HCT116 (cell line): ENCODE results near the gene LRCH4. TPM values are rescaled to one million over a fixed set of nuclear protein-coding genes. Genes with fewer than 3 reads are reported as not detected.
A peak's percentile ranks its signal among the peaks of the same experiment; 100 is the strongest.

Source experiments
- ATAC-seq: fragments of 200-7000 bp; cut with Tn5 transposase; 2 replicates; pipeline ENCODE4 v1.9.1; 2020; ENCODE audit warnings: mild to moderate bottlenecking, moderate library complexity
- BruUV-seq: library from RNA; stranded (reverse); fragments of 400-500 nt; replicated peaks from 2 replicates; lab custom pipeline; 2021; lab: Mats Ljungman, UMichigan
- CTCF ChIA-PET: fragments of 300-600 bp; sonication (Branson Sonifier 250); formaldehyde crosslinking; loops from one replicate; lab custom pipeline; 2021; ENCODE audit warnings: antibody characterized with exemption; lab: Charles Lee
- POLR2A ChIA-PET: fragments of 300-600, 350-600 bp; sonication (Branson Sonifier 250); formaldehyde crosslinking; loops from one replicate; lab custom pipeline; 2021; ENCODE audit warnings: antibody characterized with exemption; lab: Charles Lee
- RAD21 ChIA-PET, 2 experiments: fragments of 300-600 bp; sonication (Branson Sonifier 250); formaldehyde crosslinking; loops; one replicate each; lab custom pipeline; 2023; ENCODE audit warnings: low total read pairs in 2 of 2; ENCODE audit not compliant: uncharacterized antibody in 2 of 2, unreplicated experiment in 2 of 2, low non-redundant PET in 1 of 2; lab: Charles Lee
- DNase-seq: peaks from one replicate; pipeline ENCODE4 v3.0.0-alpha.2; 2010; ENCODE audit warnings: low read depth, low spot score
- H2AFZ ChIP-seq: fragments of 200-600 bp; shearing (Covaris generic), sonication (generic); 2 replicates; pipeline ENCODE4 v1.6.1; 2017; ENCODE audit warnings: low read depth, mixed run types, mixed read lengths, antibody characterized with exemption, low read length; ENCODE audit not compliant: poor library complexity, severe bottlenecking
- H3K27ac ChIP-seq: 2 replicates; pipeline ENCODE4 v1.5.1; 2012; ENCODE audit warnings: low read depth, low read length
- H3K27me3 ChIP-seq: fragments of 200-600 bp; sonication (generic); 2 replicates; pipeline ENCODE4 v1.6.1; 2016; ENCODE audit warnings: mixed run types, low read length, mixed read lengths; ENCODE audit not compliant: insufficient read depth
- H3K36me3 ChIP-seq, 2 experiments: fragments of 200-500 bp in 1 of 2; fragments of 200-600 bp in 1 of 2; sonication (Bioruptor generic) in 1 of 2; sonication (generic) in 1 of 2; 2 replicates each; pipeline versions ENCODE4 v1.5.1 to v1.6.1; 2014 to 2016; ENCODE audit warnings: low read length in 2 of 2, inconsistent platforms in 1 of 2, mixed read lengths in 1 of 2, mixed run types in 1 of 2; ENCODE audit not compliant: insufficient read depth in 2 of 2, control insufficient read depth in 1 of 2
- H3K4me1 ChIP-seq, 2 experiments: fragments of 200-600 bp in 1 of 2; sonication (generic) in 1 of 2; 2 replicates each; pipeline versions ENCODE4 v1.5.1 to v1.6.1; 2012 to 2017; ENCODE audit warnings: low read length in 2 of 2, inconsistent platforms in 1 of 2, mild to moderate bottlenecking in 1 of 2, mixed read lengths in 1 of 2, mixed run types in 1 of 2, moderate library complexity in 1 of 2; ENCODE audit not compliant: insufficient read depth in 2 of 2, control insufficient read depth in 1 of 2
- H3K4me2 ChIP-seq: fragments of 200-600 bp; sonication (generic); 2 replicates; pipeline ENCODE4 v1.6.1; 2017; ENCODE audit warnings: mixed run types, low read length, mixed read lengths
- H3K4me3 ChIP-seq, 2 experiments: fragments of 200-600 bp in 1 of 2; sonication (generic) in 1 of 2; replicated peaks in 1 of 2; 2 replicates each; pipeline ENCODE4 v1.5.1; 2011 to 2016; ENCODE audit warnings: low read length in 2 of 2, control low read depth in 1 of 2, low read depth in 1 of 2, mild to moderate bottlenecking in 1 of 2, mixed read lengths in 1 of 2, mixed run types in 1 of 2
- H3K79me2 ChIP-seq: fragments of 200-600 bp; sonication (generic); 2 replicates; pipeline ENCODE4 v1.6.1; 2017; ENCODE audit warnings: mild to moderate bottlenecking, mixed run types, low read length, moderate library complexity, mixed read lengths; ENCODE audit not compliant: insufficient read depth
- H3K9ac ChIP-seq: fragments of 200-600 bp; sonication (generic); 2 replicates; pipeline ENCODE4 v1.6.1; 2016; ENCODE audit warnings: low read length, mixed read lengths
- H3K9me2 ChIP-seq: fragments of 200-600 bp; sonication (generic), shearing (Covaris generic); 2 replicates; pipeline ENCODE4 v1.6.1; 2017; ENCODE audit warnings: mixed run types, mild to moderate bottlenecking, moderate library complexity; ENCODE audit not compliant: insufficient read depth
- H3K9me3 ChIP-seq, 2 experiments: fragments of 200-500 bp in 1 of 2; fragments of 200-600 bp in 1 of 2; sonication (Bioruptor generic) in 1 of 2; sonication (generic) in 1 of 2; 2 replicates each; pipeline ENCODE4 v1.6.1; 2014 to 2017; ENCODE audit warnings: low read length in 2 of 2, mixed read lengths in 2 of 2, inconsistent platforms in 1 of 2, low read depth in 1 of 2, mild to moderate bottlenecking in 1 of 2, mixed run types in 1 of 2, moderate library complexity in 1 of 2; ENCODE audit not compliant: control insufficient read depth in 1 of 2, insufficient read depth in 1 of 2
- H4K20me1 ChIP-seq: fragments of 200-600 bp; sonication (generic), shearing (Covaris generic); 2 replicates; pipeline ENCODE4 v1.6.1; 2017; ENCODE audit warnings: mixed run types, mild to moderate bottlenecking, moderate library complexity; ENCODE audit not compliant: insufficient read depth
- CBX3 ChIP-seq: IDR thresholded peaks from 2 replicates; pipeline ENCODE4 v1.6.1; 2012; ENCODE audit warnings: low read depth
- CEBPB ChIP-seq: IDR thresholded peaks from 2 replicates; pipeline ENCODE4 v1.6.1; 2012; ENCODE audit warnings: low read depth
- CTCF ChIP-seq, 3 experiments: fragments of 200-600 bp in 1 of 3; sonication (generic) in 1 of 3; IDR thresholded peaks in 2 of 3; conservative IDR thresholded peaks in 1 of 3; 2 replicates each; pipeline ENCODE4 v1.5.1; 2012 to 2017; ENCODE audit warnings: low read depth in 2 of 3, low read length in 2 of 3, antibody characterized with exemption in 1 of 3, borderline replicate concordance in 1 of 3, control low read depth in 1 of 3, mild to moderate bottlenecking in 1 of 3, mixed read lengths in 1 of 3, mixed run types in 1 of 3, moderate library complexity in 1 of 3; ENCODE audit not compliant: insufficient read depth in 1 of 3
- EGR1 ChIP-seq: IDR thresholded peaks from 2 replicates; pipeline ENCODE4 v1.6.1; 2012; ENCODE audit warnings: low read depth
- ELF1 ChIP-seq: IDR thresholded peaks from 2 replicates; pipeline ENCODE4 v1.6.1; 2012; ENCODE audit warnings: low read depth, borderline replicate concordance
- EZH2 ChIP-seq: fragments of 200-600 bp; sonication (generic); IDR thresholded peaks from 2 replicates; pipeline ENCODE4 v1.6.1; 2017; ENCODE audit warnings: antibody characterized with exemption, mixed run types
- EZH2phosphoT487 ChIP-seq: fragments of 200-600 bp; IDR thresholded peaks from 2 replicates; pipeline ENCODE4 v1.6.1; 2018; ENCODE audit warnings: antibody characterized with exemption, borderline replicate concordance
- FOSL1 ChIP-seq: IDR thresholded peaks from 2 replicates; pipeline ENCODE4 v1.6.1; 2012; ENCODE audit warnings: low read depth
- JUND ChIP-seq: IDR thresholded peaks from 2 replicates; pipeline ENCODE4 v1.6.1; 2012
- POLR2A ChIP-seq: IDR thresholded peaks from 2 replicates; pipeline ENCODE4 v1.7.0; 2011; ENCODE audit warnings: borderline replicate concordance; ENCODE audit not compliant: insufficient read depth, insufficient read length; ENCODE audit errors: extremely low read depth
- POLR2AphosphoS5 ChIP-seq: IDR thresholded peaks from 2 replicates; pipeline ENCODE4 v1.6.1; 2011; ENCODE audit warnings: mild to moderate bottlenecking, low read depth, low read length, moderate library complexity
- RAD21 ChIP-seq: IDR thresholded peaks from 2 replicates; pipeline ENCODE4 v1.6.1; 2012; ENCODE audit warnings: low read depth, mild to moderate bottlenecking
- REST ChIP-seq: IDR thresholded peaks from 2 replicates; pipeline ENCODE4 v1.6.1; 2012; ENCODE audit warnings: low read depth
- SIN3A ChIP-seq: IDR thresholded peaks from 2 replicates; pipeline ENCODE4 v1.6.1; 2012; ENCODE audit warnings: low read depth
- SP1 ChIP-seq: IDR thresholded peaks from 2 replicates; pipeline ENCODE4 v1.6.1; 2012; ENCODE audit warnings: low read depth
- TCF7L2 ChIP-seq: IDR thresholded peaks from 2 replicates; pipeline ENCODE4 v1.7.0; 2011; ENCODE audit warnings: borderline replicate concordance, inconsistent platforms; ENCODE audit not compliant: insufficient read depth, insufficient read length; ENCODE audit errors: extremely low read depth
- YY1 ChIP-seq: IDR thresholded peaks from 2 replicates; pipeline ENCODE4 v1.6.1; 2011; ENCODE audit warnings: low read length, low read depth, moderate library complexity, mild to moderate bottlenecking; ENCODE audit not compliant: insufficient replicate concordance; ENCODE audit errors: extremely low read depth
- ZFX ChIP-seq: fragments of 450-650 bp; IDR thresholded peaks from 2 replicates; pipeline ENCODE4 v1.6.1; 2017
- intact Hi-C: fragments of 100-400 bp; cut with micrococcal nuclease; formaldehyde crosslinking; loops from 2 replicates; pipeline ENCODE4 v1.10.0; 2022
- total RNA-seq: library from RNA; stranded (reverse); gene quantifications from one replicate; pipeline ENCODE4 v1.2.1, GENCODE V29; 2021; ENCODE audit not compliant: unreplicated experiment
- TF ChIP-seq, protein P1 (sequence below): IDR thresholded peaks from 2 replicates; pipeline ENCODE4 v1.6.1; 2012
- TF ChIP-seq, protein P2 (sequence below): IDR thresholded peaks from 2 replicates; pipeline ENCODE4 v1.6.1; 2012

Gene LRCH4
- total RNA-seq, 1 experiment from 2014 or later, result 47.9 TPM

- H3K4me3 ChIP-seq, result no peak overlapping the region
- no peaks in the 10 kb centered on the region for H3K27me3 ChIP-seq
- TF ChIP-seq EZH2, result no peak
- no peak for TF ChIP-seq CBX3
- TF ChIP-seq EGR1, result no peak
- no peak for TF ChIP-seq REST
- TF ChIP-seq RAD21, result no peak
- no peak for TF ChIP-seq TCF7L2
- no peak for TF ChIP-seq CTCF (IDR thresholded peaks at IDR 0.05 in 2 of 3, conservative IDR thresholded peaks at IDR 0.05 in 1 of 3; ENCODE audit: borderline replicate concordance in 1 of 3, insufficient read depth in 1 of 3, low read depth in 2 of 3, low read length in 2 of 3)
- no peak for TF ChIP-seq CEBPB
- TF ChIP-seq JUND, result no peak
- TF ChIP-seq ZFX, result no peak
- no peak for TF ChIP-seq EZH2phosphoT487
- TF ChIP-seq, protein P1, sequence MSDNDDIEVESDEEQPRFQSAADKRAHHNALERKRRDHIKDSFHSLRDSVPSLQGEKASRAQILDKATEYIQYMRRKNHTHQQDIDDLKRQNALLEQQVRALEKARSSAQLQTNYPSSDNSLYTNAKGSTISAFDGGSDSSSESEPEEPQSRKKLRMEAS, result no peak
- TF ChIP-seq POLR2AphosphoS5, result no peak
- TF ChIP-seq, protein P2, sequence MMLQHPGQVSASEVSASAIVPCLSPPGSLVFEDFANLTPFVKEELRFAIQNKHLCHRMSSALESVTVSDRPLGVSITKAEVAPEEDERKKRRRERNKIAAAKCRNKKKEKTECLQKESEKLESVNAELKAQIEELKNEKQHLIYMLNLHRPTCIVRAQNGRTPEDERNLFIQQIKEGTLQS, result no peak
- no peak for TF ChIP-seq ELF1
- TF ChIP-seq POLR2A, result no peak
- TF ChIP-seq SIN3A, result no peak
- TF ChIP-seq SP1, result no peak
- no peak for TF ChIP-seq FOSL1
- no peak for TF ChIP-seq YY1
- TF ChIP-seq, all 23 proteins: peak for 0
- ATAC-seq (no peak), DNase-seq (no peak)
- no TSS peak for BruUV-seq
- H2AFZ ChIP-seq, result no peak overlapping the region
- H3K4me2 ChIP-seq, result peak overlapping the region; percentile 79
- no peaks in the 10 kb centered on the region for H3K9me2 ChIP-seq
- intact Hi-C loops, result no loop called here
- H3K36me3 ChIP-seq, result no peaks in the 10 kb centered on the region
- RAD21 ChIA-PET, result no interaction called here
- CTCF ChIA-PET, result interaction anchor here (1.1 kb wide), 1 partner anchor 16 kb away, joined by 3 read pairs; no protein-coding TSS in a partner anchor
- POLR2A ChIA-PET, result no interaction called here
- H3K9ac ChIP-seq, result peak overlapping the region; percentile 31
- H3K9me3 ChIP-seq, result no peaks in the 10 kb centered on the region
- peaks cover 20% of the 10 kb centered on the region; the same call in 1 of the 2 replicates for H3K79me2 ChIP-seq
- H4K20me1 ChIP-seq, result no peaks in the 10 kb centered on the region
- H3K27ac ChIP-seq, result peak overlapping the region; percentile 95
- H3K4me1 ChIP-seq, result peaks cover 56 to 67% of the 10 kb centered on the region in 2 experiments
Measured at GRCh38 chr7:100543586-100543985, 42.3 kb downstream of the LRCH4 start.
